COLO829 (cell line): Measurements from ENCODE around the gene SH3PXD2A.
A peak's percentile ranks its signal among the peaks of the same experiment; 100 is the strongest.

ENCODE experiments used
- DNase-seq: peaks from one replicate; pipeline ENCODE4 v3.0.0; 2012; ENCODE audit warnings: low spot score

Gene SH3PXD2A

GRCh38 chr10:103706762-103707161, 148.6 kb downstream of the SH3PXD2A start:
- no peak for DNase-seq

GRCh38 chr10:103706047-103706446, 149.3 kb downstream of the SH3PXD2A start:
- no peak for DNase-seq

- DNase-seq: no peak
Observed at GRCh38 chr10:103703941-103704919, 151.1 kb downstream of the SH3PXD2A start.

GRCh38 chr10:103701380-103702222, 153.8 kb downstream of the SH3PXD2A start:
- DNase-seq: no peak

- DNase-seq: no peak
Observed at GRCh38 chr10:103700436-103700715, 155.0 kb downstream of the SH3PXD2A start.

GRCh38 chr10:103699611-103700435, 155.6 kb downstream of the SH3PXD2A start:
- no peak for DNase-seq

GRCh38 chr10:103698266-103698665, 157.1 kb downstream of the SH3PXD2A start:
- DNase-seq: no peak

GRCh38 chr10:103697787-103698186, 157.6 kb downstream of the SH3PXD2A start:
- no peak for DNase-seq

GRCh38 chr10:103696411-103697145, 158.8 kb downstream of the SH3PXD2A start:
- peak; percentile 74 for DNase-seq

- no peak for DNase-seq
Observed at GRCh38 chr10:103696094-103696410, 159.3 kb downstream of the SH3PXD2A start.

- no peak for DNase-seq
Observed at GRCh38 chr10:103695584-103696005, 159.8 kb downstream of the SH3PXD2A start.

GRCh38 chr10:103693812-103694205, 161.6 kb downstream of the SH3PXD2A start:
- no peak for DNase-seq

GRCh38 chr10:103692952-103693811, 162.2 kb downstream of the SH3PXD2A start:
- DNase-seq: no peak

GRCh38 chr10:103692436-103692951, 162.9 kb downstream of the SH3PXD2A start:
- no peak for DNase-seq

- no peak for DNase-seq
Observed at GRCh38 chr10:103691723-103692435, 163.5 kb downstream of the SH3PXD2A start.

GRCh38 chr10:103691267-103691666, 164.1 kb downstream of the SH3PXD2A start:
- no peak for DNase-seq

GRCh38 chr10:103690281-103690680, 165.1 kb downstream of the SH3PXD2A start:
- DNase-seq: no peak

- no peak for DNase-seq
Observed at GRCh38 chr10:103688491-103688890, 166.9 kb downstream of the SH3PXD2A start.

- DNase-seq: no peak
Observed at GRCh38 chr10:103687718-103688117, 167.7 kb downstream of the SH3PXD2A start.

GRCh38 chr10:103687172-103687571, 168.2 kb downstream of the SH3PXD2A start:
- no peak for DNase-seq
